ENCODE data around the gene KCNMB2.

GRCh38 chr3:178712247-178712646 lies 176.0 kb downstream of the KCNMB2 start:
- TF ChIP-seq EZH2 (IDR thresholded peaks at IDR 0.05; ENCODE audit: insufficient read depth, poor library complexity, severe bottlenecking) (no peak), EZH2phosphoT487 (IDR thresholded peaks at IDR 0.05; ENCODE audit: insufficient read depth, low read depth) (no peak)

Data from GM23248 (cell line).